Stimulated activated CD8-positive, alpha-beta memory T cell treated with anti-CD3 and anti-CD28 coated beads, Interleukin-4, amount 100 ng/mL, for 4 hours (primary cell): ENCODE data around the gene CDH4.

Source experiments
- DNase-seq, 2 donors: peaks; one replicate each; pipeline ENCODE4 v3.0.0-alpha.2; 2020; ENCODE audit warnings: low read depth in 2 of 2, low spot score in 1 of 2

CDH4 gene

DNA sequence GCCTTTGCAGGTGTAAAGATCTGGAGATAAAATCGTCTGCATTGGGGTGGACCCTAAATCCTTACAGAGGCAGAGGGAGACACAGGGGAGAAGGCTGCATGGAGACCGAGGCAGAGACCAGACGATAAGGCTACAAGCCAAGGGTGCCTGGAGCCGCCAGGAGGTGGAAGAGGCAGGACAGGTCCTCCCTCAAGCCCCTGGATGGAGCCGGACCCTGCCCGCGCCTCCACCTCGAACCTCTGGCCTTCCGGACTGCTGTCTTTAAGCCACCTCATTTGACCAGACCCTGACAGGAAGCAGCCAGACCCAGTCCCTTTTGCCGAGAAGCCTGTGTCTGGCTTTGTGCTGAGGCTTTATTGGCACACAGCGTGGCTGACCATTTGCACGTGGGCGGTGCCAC, 629.8 kb downstream of the CDH4 start:
- DNase-seq, result no peak

DNA sequence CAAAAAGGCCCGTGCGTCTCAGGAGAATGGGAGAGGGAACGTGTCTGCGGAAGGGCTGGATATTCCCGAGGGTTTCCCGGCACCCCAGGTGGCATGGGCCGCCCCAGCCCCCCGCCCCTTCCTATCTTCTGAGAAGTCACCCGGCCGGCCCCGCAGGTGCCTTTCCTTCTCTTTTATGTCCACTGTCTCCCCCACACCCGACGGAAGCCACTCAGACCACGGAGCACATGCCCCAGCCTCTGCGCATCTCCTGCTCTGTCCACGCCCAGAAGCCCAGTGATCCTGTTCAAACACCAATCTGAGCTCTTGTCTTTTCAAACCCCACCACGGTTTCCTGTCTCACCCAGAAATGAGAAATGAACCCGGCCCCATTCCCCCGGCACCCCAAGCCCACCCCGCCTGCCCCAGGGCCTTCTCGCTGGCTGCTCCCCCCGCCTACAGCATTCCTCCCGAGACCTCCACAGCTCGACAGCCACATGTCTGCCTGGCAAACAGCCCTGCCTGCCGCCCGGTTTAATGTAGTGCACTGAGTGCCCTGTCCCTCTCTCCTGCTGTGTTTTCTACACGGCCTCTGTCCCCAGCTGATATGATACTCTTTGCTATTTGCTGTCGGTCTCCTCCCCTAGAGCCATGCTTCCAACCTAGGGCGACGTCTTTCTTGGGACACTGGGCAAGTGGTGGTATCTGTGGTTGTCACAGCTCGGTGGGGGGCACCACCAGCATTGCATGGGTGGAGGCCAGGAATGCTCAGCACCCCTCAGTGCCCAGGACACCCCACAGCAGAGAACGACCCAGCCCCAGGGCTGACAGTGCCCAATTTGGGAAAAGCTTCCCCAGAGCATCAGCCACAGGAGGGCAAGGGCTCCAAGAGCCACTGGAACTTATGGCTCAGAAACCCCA, 630.9 kb downstream of the CDH4 start:
- no peak for DNase-seq

DNA sequence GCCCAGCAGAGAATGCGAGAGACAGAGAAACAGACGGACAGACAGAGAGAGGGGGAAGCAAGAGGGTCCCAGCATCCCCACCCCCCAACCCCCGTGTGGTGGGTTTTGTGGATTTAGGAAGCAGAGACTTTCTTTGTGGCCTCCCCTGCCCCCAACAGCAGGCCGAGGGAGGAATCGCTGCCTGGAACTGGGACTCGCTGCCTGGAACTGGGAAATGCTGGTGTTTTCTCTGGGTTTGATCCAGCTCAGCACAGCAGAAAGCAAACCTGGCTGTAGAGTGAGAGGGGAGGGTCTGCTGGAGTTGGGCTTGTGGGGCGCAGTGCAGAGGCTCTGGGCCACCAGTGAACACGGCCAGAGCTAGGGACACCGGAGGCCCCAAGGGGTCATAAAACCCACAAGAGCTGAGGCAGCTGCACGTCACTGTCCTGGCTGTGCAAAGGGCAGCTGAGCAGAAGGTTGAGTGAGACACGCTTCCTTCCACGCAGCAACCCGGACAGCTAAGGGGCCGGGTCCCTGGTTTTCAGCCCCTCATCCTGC, 631.9 kb downstream of the CDH4 start:
- no peak for DNase-seq

DNA sequence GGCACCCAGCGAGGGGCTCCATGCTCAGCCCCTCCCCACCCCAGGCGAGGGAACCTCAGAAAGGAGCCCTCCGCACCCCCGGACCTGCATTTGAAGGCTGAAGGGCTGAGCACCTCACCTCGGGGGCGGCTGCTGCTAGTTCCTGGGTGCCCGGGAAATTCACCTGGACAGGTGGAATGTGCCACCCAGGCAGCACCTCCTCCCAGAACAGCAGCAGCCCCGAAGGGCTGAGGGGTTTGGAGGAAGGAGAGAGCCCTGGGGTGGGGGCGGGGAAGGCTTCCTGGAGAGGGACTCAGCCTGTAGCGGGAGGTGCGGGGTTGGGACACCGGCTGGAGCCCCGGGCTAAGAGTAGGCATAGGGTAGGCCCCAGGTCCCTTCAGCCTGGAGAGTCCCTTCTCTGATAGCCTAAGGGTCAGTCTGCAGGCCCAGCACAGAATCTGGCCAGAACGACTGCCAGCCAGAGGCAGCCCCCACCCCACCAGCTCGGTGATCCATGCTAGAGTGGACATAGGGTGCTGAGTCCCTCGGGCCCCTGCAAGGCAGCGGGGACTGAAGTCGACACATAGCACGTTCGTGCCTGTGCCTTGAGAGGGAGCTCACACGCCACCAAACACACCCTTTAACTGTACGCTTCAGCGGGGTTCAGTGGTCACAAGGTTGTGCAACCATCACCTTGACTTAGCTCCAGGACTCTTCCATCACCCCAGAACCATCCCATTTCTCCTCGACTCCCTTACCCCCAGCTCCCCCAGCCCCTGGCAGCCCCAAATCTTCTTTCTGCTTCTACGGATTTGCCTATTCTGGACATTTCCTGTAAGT, 632.7 kb downstream of the CDH4 start:
- no peak for DNase-seq

DNA sequence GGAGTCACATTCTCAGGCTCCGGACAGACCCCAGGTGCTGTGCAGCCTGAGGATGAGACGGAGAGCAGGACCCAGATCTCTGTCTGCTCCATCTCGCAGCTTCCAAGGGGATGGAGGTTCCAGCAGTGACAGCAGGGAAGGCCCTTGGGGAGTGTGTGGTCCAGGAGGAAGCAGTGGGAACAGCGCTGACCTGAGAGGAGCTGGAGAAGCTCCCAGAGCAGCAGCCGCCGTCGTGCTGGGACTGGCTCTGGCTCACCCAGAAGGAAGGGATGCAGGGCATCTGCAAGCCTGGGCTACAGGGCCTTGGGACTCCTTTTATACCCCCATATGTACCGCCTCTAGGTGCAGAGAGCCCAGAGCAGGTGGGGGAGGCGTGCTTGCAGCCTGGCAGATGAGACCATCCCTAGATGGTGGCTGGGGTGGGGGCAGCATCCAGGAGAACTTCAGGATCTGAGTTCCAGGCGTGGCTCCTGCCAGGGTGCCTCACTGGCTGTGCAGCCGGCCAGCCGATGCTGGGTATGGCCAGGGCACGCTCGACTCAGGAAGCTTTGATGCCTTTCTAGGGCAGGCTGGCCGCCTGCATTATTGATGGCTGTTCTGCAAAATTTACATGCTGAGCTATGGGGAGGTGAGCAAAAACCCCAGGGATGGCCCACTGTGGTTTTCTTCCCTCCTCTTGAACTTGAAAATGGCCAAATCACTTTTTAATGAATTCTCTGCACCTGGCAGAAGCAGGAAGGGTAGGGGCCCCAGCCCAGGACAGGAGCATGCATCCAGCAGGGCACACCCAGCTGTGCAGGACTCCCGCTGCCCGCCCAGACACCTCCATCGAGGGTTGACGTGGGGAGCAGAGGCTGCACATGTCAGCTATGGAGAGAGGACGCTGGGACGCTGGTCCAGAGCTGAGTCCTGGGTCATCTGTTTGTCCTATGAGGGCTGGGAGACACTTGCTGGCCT, 634.0 kb downstream of the CDH4 start:
- DNase-seq, result no peak

DNA sequence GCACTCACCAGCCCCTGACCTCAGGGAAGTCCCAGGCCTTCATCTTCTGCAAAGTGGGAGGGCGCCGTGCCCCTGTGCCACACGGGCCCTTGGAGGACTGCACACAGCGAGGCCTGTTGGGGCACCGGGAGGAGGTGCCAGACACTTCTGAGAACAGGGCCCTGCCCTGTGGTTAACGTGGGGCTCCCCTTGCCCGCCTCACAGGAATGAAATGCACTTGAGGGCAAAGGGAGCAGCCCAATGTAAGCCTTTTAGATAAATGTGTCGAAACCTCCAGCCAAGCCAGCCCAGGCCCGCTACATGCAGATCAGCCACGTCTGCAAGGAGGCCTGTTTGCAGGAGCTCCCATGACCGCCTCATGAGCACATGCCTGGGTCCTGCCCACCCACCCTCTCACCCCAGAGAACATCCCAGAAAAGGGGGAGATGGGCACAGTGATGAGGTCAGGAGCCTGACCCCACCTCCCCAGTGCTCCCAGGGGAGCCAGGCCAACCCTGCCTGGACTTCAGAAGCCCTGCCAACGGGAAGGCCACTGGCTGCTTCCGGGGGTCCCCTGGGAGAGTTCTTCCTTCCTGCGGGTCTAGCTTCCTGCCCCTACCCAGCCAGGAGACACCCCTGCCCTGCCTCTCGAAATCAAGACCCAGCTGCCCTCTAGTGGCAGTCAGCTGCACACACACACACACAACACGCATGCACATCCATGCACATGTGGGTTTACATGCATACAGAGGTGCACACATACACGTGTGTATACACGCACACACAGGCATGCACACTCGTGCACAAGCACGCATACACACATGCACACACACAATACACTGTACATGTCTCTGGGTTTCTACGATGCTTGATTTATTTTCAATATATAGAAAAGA, 634.9 kb downstream of the CDH4 start:
- no peak for DNase-seq

DNA sequence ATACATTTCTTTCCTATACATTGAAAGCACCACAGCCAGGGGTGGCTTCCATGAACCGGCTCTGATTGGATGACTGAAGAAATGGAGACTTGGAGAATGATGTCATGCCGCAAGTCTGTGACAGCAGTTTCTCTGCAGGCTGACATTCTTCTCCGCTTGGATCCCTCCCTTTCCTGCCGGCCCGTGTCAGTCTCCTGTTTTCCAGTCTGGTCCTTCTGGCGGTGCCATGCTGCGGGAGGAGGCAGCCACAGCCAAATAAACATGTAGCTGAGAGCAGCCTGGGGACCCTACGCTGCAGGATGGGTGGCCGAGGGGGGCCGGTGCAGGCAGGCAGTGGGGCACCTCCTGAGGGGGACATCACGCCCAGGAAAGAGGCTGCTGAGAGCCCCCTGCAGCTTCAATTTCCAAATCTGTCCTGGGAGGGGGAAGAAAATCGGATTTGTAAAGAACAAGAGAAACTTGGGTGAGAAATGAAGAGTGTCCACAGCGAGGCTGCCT, 635.6 kb downstream of the CDH4 start:
- DNase-seq, result no peak

DNA sequence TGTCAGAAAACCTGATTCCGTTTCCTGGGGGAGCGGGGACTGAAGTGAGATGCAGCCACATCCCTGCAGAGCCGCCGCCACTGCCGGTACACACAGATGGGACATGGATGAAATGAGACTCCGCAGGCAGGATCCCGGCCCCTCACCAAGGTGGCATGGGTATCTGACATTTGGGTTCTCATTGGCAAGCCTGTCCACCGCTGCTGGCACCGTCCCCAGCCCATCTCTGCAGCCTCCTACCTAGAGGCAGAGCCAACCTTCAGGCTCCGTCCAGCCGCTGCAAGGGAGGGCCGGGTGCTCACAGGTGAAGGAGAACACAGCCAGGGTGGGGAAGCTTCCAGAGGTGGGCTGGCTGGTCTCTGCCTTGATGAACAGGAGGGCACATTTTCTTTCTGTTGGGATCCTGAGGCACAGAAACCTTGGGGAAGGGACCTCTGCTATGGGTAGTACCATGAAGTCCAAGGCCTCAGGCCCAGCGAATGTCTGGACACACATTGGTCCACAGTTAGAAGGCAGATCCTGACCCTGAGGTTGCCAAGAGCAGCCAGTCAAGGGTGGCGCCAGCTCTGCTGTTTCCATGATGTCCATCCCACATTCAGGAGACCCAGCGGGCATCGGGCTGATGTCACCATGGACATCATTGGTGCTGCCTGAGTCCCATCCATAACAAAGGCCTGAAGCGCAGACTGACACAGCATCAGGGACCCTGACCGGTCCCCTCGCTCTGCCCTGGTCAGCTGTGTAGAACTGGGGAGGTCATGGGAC, 636.2 kb downstream of the CDH4 start:
- DNase-seq, result no peak

DNA sequence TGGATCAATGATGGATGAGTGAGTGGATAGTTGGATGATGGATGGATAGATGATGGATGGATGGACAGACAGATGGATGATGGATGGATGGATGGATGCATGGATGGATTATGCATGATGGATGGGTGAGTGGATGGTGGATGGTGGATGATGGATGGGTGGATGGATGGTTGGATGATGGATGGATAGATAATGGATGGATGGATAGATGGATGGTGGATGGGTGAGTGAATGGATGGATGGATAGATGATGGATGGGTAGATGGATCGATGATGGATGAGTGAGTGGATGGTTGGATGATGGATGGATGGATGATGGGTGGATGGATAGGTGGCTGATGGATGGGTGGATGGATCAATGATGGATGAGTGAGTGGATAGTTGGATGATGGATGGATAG, 637.6 kb downstream of the CDH4 start:
- DNase-seq, result no peak

DNA sequence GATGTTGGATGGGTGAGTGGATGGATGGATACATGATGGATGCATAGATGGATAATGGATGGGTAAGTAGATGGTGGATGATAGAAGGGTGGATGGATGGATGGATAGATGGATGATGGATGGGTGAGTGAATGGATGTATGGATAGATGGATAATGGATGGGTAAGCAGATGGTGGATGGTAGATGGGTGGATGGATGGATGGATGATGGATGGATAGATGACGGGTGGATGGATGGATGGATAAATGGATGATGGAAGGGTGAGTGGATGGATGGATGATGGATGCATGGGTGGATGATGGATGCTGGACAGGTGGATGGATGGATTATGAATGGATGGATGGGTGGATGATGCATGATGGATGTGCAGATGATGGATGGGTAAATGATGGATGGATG, 638.1 kb downstream of the CDH4 start:
- no peak for DNase-seq

DNA sequence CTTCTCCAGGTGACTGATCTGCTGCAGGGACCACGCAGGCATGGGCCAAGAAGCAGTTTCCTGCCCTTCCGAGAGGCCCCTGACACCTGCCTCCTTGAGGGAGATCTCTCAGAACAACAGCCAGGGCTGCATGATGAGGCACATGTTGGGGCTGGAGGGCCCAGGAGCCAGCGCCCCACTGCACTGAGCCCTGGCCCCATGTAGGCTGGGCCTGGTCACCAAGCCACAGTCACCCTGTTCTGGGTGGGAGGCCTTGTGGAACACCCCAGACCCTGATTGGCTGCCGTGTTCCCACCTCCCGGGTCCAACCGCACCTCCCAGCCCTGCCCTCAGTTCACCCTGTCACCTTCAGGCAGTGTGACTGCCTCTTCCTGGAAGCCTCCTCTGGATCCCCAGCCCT, 639.4 kb downstream of the CDH4 start:
- DNase-seq, result no peak

DNA sequence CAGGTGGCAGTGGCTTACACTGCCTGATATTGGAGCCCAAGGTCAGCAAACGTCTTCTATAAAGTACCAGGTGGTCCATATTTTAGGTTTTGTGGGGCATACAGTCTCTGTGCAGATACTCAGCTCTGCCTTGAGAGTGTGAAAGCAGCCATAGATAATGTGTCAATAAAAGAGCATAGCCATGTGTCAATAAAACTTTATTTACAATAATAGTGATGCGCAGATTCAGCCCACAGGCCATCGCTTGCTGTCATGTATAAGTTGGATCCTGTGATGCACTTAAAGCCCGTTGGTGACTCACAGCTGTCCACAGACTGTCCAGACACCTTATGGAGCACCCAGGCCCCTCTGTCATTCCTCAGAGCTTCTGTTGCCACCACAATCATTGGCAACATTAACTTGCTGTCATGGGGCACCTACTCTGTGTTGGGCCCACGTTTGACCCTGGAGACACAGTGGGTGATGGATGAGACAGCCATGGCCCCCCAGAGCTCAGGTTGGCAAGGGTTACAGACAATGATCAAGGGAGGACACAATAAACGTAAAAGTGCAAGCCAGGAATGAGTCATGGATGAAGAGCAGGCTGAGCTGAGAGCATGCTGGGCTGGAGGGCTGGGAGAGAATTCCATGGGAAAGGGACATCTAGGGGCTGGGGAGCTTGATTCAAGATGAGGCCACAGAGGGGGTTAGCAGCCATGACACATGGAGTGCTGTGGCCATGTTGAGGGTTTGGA, 640.0 kb downstream of the CDH4 start:
- DNase-seq, result no peak

DNA sequence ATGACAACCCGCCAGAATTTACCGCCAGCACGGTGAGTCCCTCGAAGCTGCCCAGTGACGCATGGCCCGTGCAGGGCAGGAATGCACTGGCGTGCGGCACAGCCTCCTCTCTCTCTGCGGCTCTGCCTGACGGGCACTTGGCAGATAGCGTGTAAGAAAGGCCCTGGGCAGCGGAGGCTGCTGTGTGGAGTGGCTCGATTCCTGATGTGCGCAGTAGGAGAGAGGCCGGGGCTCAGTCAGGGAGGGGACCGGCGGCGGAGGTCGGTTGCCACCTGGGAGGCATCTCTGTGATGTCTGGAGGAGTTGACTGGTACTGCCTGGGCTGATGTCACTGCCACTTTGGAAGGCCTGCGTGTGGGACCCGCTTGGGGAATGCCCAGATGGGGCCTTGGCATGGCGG, 643.0 kb downstream of the CDH4 start:
- DNase-seq, result no peak

DNA sequence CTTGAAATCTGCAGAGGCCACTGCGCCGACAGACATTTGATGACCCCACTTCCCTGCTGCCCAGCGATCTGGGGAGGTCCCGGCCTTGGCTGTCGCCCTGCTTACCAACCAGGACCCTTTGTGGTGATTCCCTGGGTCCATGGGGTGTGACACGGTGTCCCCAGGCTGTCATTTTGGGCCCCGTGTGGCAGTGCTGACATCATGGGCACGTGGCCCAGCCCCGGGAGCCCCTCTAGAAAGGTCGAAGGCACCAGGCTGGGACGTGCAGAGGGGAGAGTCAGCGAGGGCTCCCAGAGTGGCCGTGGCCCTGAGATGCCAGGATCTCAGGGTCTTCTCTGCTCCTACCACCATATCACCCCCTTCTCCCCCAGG, 643.6 kb downstream of the CDH4 start:
- DNase-seq, result no peak

DNA sequence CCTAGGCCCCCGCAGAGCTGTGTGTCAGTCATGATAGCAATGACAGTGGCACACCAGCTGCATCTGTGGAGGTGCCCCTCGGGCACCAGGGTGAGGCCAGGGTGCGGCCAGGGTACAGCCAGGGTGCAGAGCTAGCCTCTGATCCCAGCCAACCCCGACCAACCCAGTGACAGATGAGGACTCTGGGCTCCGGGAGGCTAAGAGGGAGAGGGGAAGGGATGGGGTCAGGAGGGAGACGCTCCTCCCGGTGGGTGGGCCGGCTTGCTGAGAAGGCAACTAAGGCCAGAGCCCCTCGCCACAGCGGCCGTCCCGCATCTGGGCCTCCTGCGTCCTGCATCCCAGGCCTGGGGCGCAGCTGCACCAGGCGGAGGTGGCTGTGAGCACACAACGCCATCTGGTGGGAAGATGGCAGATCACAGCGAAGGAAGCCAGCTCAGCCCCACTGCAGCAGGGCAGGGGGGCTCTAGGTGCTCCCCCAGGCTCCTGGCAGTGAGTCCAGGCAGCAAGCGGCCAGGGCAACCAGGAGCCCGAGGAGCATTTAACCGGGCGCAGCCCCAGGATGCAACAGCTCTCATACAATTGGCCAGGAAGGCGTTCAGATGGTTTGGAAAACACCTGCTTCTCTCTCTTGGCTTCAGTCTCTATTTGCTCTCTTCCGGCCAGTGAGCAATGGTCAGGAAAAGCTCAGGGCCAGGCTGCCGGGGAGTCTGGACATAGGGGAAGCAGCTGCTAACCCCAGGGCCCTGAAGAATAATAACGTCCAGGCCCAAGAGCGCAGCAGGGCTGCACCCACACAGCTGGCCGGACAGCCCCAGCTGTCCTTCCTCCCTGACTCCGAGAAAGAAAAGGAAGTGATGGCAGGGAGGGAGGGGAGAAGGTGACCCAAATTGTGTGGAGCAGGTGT, 644.2 kb downstream of the CDH4 start:
- no peak for DNase-seq

DNA sequence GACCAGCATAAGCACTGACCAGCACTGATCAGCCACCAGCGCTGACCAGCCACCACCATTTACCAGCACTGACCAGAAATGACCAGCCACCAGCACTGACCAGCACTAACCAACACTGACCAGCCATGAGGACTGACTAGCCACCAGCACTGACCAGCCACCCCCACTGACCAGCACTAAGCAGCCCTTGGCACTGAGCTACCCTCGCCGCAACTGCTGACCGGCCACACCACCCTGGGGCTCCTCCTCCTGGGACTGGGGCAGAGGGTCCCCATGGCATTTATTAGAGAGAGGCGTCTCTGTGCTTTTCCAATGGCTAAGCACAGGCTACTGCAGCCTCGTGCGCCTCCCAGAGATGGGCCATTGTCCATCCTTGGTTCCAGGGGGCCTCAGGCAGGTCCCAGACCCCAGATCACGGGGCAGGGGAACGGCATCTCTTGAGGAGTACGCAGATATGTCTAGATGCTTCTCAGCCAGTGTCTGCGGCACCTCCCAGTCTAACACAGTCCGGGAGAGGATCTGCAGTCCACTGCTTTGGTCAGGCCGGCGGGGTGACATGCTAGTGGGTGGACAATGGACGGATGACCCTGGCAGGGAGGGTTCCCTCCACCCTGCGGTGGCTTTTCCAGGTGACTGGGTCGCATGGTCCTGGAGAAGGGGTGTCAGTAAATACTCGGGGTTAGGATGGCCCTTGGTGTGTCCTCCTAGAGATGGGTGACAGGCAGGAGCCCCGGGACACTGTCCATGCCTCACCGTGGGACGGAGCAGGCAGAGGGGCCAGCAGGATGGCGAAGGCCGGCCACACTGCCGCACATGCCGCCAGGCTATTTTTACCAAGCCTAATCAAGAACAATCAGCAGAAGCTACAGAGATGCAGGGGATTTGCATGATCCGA, 645.6 kb downstream of the CDH4 start:
- DNase-seq, result no peak
